SK-N-SH (cell line): ENCODE data around the gene OSBPL6. TPM values are rescaled to one million over a fixed set of nuclear protein-coding genes. Genes with fewer than 3 reads are reported as not detected.

Source experiments
- CTCF ChIA-PET: fragments of 300-600, 350-600 bp; formaldehyde crosslinking; extraction: SDS; loops from one replicate; lab custom pipeline; 2021; lab: Yijun Ruan, JAX
- POLR2A ChIA-PET: fragments of 350-600 bp; sonication (Branson Sonifier 250); formaldehyde crosslinking; extraction: SDS; loops from one replicate; lab custom pipeline; 2020; ENCODE audit warnings: antibody characterized with exemption, inconsistent platforms; lab: Yijun Ruan, JAX
- DNase-seq: peaks from one replicate; pipeline ENCODE4 v3.0.0; 2012
- H2AFZ ChIP-seq: fragments of 200-600 bp; sonication (generic); 2 replicates; pipeline ENCODE4 v1.8.1; 2016; ENCODE audit warnings: antibody characterized with exemption, mild to moderate bottlenecking, low read depth
- H3F3A ChIP-seq: fragments of 200-600 bp; sonication (generic); replicated peaks from 2 replicates; pipeline ENCODE3; 2016; ENCODE audit warnings: antibody characterized with exemption, mild to moderate bottlenecking; ENCODE audit not compliant: insufficient read depth
- H3K27ac ChIP-seq, 2 experiments: fragments of 200-500 bp in 1 of 2; fragments of 200-600 bp in 1 of 2; sonication (Bioruptor generic) in 1 of 2; sonication (generic), shearing (Covaris generic) in 1 of 2; 2 replicates each; pipeline versions ENCODE4 v1.5.1 to v1.6.1; 2014 to 2016; ENCODE audit warnings: low read depth in 2 of 2, inconsistent platforms in 1 of 2, low read length in 1 of 2, mild to moderate bottlenecking in 1 of 2, mixed read lengths in 1 of 2
- H3K27me3 ChIP-seq: fragments of 200-600 bp; sonication (generic), shearing (Covaris generic); 2 replicates; pipeline ENCODE4 v1.6.1; 2016; ENCODE audit warnings: mixed run types; ENCODE audit not compliant: insufficient read depth
- H3K36me3 ChIP-seq, 2 experiments: fragments of 200-500 bp in 1 of 2; fragments of 200-600 bp in 1 of 2; sonication (Bioruptor generic) in 1 of 2; sonication (generic) in 1 of 2; replicated peaks in 1 of 2; 2 replicates each; pipeline versions ENCODE3 to v1.5.1; 2014 to 2016; ENCODE audit warnings: low read length in 1 of 2, mild to moderate bottlenecking in 1 of 2; ENCODE audit not compliant: insufficient read depth in 2 of 2, control insufficient read depth in 1 of 2
- H3K4me1 ChIP-seq, 2 experiments: fragments of 200-500 bp in 1 of 2; fragments of 200-600 bp in 1 of 2; sonication (Bioruptor generic) in 1 of 2; sonication (generic), shearing (Covaris generic) in 1 of 2; 2 replicates each; pipeline versions ENCODE4 v1.5.1 to v1.6.1; 2014 to 2016; ENCODE audit warnings: low read depth in 1 of 2, low read length in 1 of 2, mixed run types in 1 of 2; ENCODE audit not compliant: insufficient read depth in 2 of 2, control insufficient read depth in 1 of 2
- H3K4me2 ChIP-seq: fragments of 200-600 bp; sonication (generic), shearing (Covaris generic); 2 replicates; pipeline ENCODE4 v1.6.1; 2017; ENCODE audit warnings: mixed run types
- H3K4me3 ChIP-seq, 2 experiments: fragments of 200-500 bp in 1 of 2; fragments of 200-600 bp in 1 of 2; sonication (Bioruptor generic) in 1 of 2; sonication (generic), shearing (Covaris generic) in 1 of 2; 2 replicates each; pipeline versions ENCODE4 v1.5.1 to v1.8.1; 2014 to 2016; ENCODE audit warnings: low read depth in 2 of 2, inconsistent platforms in 1 of 2, low read length in 1 of 2, mild to moderate bottlenecking in 1 of 2, mixed read lengths in 1 of 2, moderate library complexity in 1 of 2
- H3K79me2 ChIP-seq: fragments of 200-600 bp; sonication (generic); 2 replicates; pipeline ENCODE4 v1.8.1; 2017; ENCODE audit warnings: mild to moderate bottlenecking; ENCODE audit not compliant: insufficient read depth
- H3K9ac ChIP-seq: fragments of 200-600 bp; sonication (generic); 2 replicates; pipeline ENCODE4 v1.6.1; 2017; ENCODE audit warnings: mixed run types
- H3K9me2 ChIP-seq: fragments of 200-600 bp; sonication (generic); 2 replicates; pipeline ENCODE4 v1.6.1; 2017; ENCODE audit warnings: mixed run types
- H3K9me3 ChIP-seq: fragments of 200-600 bp; sonication (generic); 2 replicates; pipeline ENCODE4 v1.6.1; 2017; ENCODE audit warnings: mixed run types, mild to moderate bottlenecking, moderate library complexity
- H4K20me1 ChIP-seq: fragments of 200-600 bp; sonication (generic); 2 replicates; pipeline ENCODE4 v1.6.1; 2017; ENCODE audit warnings: mild to moderate bottlenecking, mixed run types; ENCODE audit not compliant: insufficient read depth
- CHD2 ChIP-seq: fragments of 150-350 bp; IDR thresholded peaks from 2 replicates; pipeline ENCODE4 v1.6.1; 2018; ENCODE audit warnings: low read length; ENCODE audit not compliant: partially characterized antibody
- FOSL2 ChIP-seq: IDR thresholded peaks from 2 replicates; pipeline ENCODE4 v1.4.0; 2012; ENCODE audit warnings: low read depth, mild to moderate bottlenecking, moderate library complexity, borderline replicate concordance
- FOXM1 ChIP-seq: IDR thresholded peaks from 2 replicates; pipeline ENCODE4 v1.4.0; 2012; ENCODE audit warnings: low read depth, mild to moderate bottlenecking
- MEF2A ChIP-seq: IDR thresholded peaks from 2 replicates; pipeline ENCODE4 v1.4.0; 2012; ENCODE audit warnings: low read depth, borderline replicate concordance
- RFX5 ChIP-seq: IDR thresholded peaks from 2 replicates; pipeline ENCODE4 v1.6.1; 2012; ENCODE audit warnings: mild to moderate bottlenecking, improper control_type of control experiment, low read length
- SIN3A ChIP-seq: IDR thresholded peaks from 2 replicates; pipeline ENCODE4 v1.6.1; 2012; ENCODE audit warnings: low read depth, mild to moderate bottlenecking, low read length, moderate library complexity, borderline replicate concordance
- SMC3 ChIP-seq: IDR thresholded peaks from 2 replicates; pipeline ENCODE4 v1.6.1; 2012; ENCODE audit warnings: low read depth, low read length, improper control_type of control experiment
- TCF12 ChIP-seq: IDR thresholded peaks from 2 replicates; pipeline ENCODE4 v1.4.0; 2012
- YY1 ChIP-seq: IDR thresholded peaks from 2 replicates; pipeline ENCODE4 v1.4.0; 2012; ENCODE audit warnings: low read depth, mild to moderate bottlenecking
- WGBS: methylation state at CpG from one replicate; pipeline ENCODE4 v1.1.6; 2017; ENCODE audit warnings: low lambda C conversion rate; 5-methylcytosine and 5-hydroxymethylcytosine counted together
- polyA plus RNA-seq, 3 experiments: library from polyadenylated mRNA; depleted of rRNA; stranded (reverse); fragments of >200 nt; gene quantifications; 2 replicates each; pipeline ENCODE4 v1.2.3, GENCODE V29; 2012
- TF ChIP-seq, protein P1 (sequence below): IDR thresholded peaks from 2 replicates; pipeline ENCODE4 v1.4.0; 2012; ENCODE audit warnings: low read depth
- TF ChIP-seq, protein P2 (sequence below): IDR thresholded peaks from 2 replicates; pipeline ENCODE4 v1.6.1; 2012; ENCODE audit warnings: mild to moderate bottlenecking, low read depth, low read length, moderate library complexity
- TF ChIP-seq, protein P3 (sequence below): IDR thresholded peaks from 2 replicates; pipeline ENCODE4; 2012
- TF ChIP-seq, protein P4 (sequence below): IDR thresholded peaks from 2 replicates; pipeline ENCODE4 v1.4.0; 2012; ENCODE audit warnings: low read depth, borderline replicate concordance

OSBPL6 gene
- polyA plus RNA-seq, 1 of the 3 experiments (the other 2 are of a cell fraction): 2.7 TPM

DNA sequence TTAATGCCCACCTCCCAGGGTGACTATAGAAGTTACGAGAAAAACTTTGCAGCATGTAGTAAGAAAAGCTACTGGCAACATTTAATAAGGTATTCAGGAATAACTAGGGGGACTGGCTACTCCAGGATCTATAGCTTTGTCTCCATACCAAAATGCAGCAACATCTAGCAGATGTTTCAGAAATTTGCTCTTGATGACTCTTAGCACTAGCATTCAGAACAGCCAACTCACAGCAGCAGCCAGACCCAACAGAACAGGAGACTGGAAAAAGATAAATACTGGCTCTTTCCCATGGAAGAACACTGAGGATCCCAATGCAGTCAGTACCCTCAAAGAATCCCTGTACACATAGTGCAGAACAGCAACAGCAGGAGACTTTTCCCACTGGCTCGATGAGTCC lies 151.6 kb downstream of the OSBPL6 start:
- POLR2A ChIA-PET: no interaction called here

More for the DNA sequence above, 151.6 kb downstream of the OSBPL6 start:
- peaks cover 0 to 3% of the 10 kb centered on the region in 2 experiments for H3K36me3 ChIP-seq
- no peaks in the 10 kb centered on the region for H3K9me2 ChIP-seq
- H4K20me1 ChIP-seq: no peaks in the 10 kb centered on the region
- H3K79me2 ChIP-seq: no peaks in the 10 kb centered on the region
- no peak overlapping the region for H3K4me2 ChIP-seq
- TF ChIP-seq RFX5 (no peak), YY1 (no peak), TCF12 (no peak), SMC3 (no peak), CHD2 (no peak), FOXM1 (no peak), FOSL2 (no peak), SIN3A (no peak), MEF2A (no peak)
- TF ChIP-seq, protein P1, sequence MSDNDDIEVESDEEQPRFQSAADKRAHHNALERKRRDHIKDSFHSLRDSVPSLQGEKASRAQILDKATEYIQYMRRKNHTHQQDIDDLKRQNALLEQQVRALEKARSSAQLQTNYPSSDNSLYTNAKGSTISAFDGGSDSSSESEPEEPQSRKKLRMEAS: no peak
- TF ChIP-seq, protein P2, sequence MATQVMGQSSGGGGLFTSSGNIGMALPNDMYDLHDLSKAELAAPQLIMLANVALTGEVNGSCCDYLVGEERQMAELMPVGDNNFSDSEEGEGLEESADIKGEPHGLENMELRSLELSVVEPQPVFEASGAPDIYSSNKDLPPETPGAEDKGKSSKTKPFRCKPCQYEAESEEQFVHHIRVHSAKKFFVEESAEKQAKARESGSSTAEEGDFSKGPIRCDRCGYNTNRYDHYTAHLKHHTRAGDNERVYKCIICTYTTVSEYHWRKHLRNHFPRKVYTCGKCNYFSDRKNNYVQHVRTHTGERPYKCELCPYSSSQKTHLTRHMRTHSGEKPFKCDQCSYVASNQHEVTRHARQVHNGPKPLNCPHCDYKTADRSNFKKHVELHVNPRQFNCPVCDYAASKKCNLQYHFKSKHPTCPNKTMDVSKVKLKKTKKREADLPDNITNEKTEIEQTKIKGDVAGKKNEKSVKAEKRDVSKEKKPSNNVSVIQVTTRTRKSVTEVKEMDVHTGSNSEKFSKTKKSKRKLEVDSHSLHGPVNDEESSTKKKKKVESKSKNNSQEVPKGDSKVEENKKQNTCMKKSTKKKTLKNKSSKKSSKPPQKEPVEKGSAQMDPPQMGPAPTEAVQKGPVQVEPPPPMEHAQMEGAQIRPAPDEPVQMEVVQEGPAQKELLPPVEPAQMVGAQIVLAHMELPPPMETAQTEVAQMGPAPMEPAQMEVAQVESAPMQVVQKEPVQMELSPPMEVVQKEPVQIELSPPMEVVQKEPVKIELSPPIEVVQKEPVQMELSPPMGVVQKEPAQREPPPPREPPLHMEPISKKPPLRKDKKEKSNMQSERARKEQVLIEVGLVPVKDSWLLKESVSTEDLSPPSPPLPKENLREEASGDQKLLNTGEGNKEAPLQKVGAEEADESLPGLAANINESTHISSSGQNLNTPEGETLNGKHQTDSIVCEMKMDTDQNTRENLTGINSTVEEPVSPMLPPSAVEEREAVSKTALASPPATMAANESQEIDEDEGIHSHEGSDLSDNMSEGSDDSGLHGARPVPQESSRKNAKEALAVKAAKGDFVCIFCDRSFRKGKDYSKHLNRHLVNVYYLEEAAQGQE: no peak
- TF ChIP-seq, protein P3, sequence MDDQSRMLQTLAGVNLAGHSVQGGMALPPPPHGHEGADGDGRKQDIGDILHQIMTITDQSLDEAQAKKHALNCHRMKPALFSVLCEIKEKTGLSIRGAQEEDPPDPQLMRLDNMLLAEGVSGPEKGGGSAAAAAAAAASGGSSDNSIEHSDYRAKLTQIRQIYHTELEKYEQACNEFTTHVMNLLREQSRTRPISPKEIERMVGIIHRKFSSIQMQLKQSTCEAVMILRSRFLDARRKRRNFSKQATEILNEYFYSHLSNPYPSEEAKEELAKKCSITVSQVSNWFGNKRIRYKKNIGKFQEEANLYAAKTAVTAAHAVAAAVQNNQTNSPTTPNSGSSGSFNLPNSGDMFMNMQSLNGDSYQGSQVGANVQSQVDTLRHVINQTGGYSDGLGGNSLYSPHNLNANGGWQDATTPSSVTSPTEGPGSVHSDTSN: no peak
- TF ChIP-seq, protein P4, sequence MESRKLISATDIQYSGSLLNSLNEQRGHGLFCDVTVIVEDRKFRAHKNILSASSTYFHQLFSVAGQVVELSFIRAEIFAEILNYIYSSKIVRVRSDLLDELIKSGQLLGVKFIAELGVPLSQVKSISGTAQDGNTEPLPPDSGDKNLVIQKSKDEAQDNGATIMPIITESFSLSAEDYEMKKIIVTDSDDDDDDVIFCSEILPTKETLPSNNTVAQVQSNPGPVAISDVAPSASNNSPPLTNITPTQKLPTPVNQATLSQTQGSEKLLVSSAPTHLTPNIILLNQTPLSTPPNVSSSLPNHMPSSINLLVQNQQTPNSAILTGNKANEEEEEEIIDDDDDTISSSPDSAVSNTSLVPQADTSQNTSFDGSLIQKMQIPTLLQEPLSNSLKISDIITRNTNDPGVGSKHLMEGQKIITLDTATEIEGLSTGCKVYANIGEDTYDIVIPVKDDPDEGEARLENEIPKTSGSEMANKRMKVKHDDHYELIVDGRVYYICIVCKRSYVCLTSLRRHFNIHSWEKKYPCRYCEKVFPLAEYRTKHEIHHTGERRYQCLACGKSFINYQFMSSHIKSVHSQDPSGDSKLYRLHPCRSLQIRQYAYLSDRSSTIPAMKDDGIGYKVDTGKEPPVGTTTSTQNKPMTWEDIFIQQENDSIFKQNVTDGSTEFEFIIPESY: no peak
- H3K27ac ChIP-seq: no peak overlapping the region
- no peaks in the 10 kb centered on the region for H3K4me1 ChIP-seq
- H3K9ac ChIP-seq: no peak overlapping the region
- DNase-seq: no peak
- no peak overlapping the region for H3K4me3 ChIP-seq
- CTCF ChIA-PET: no interaction called here
- H3F3A ChIP-seq: no peaks in the 10 kb centered on the region
- H2AFZ ChIP-seq: no peak overlapping the region
- H3K27me3 ChIP-seq: no peaks in the 10 kb centered on the region
- no peaks in the 10 kb centered on the region for H3K9me3 ChIP-seq
- 86% methylated on average over 2 of the region's 2 CpGs for WGBS
